Stimulated activated CD4-positive, alpha-beta T cell treated with anti-CD3 and anti-CD28 coated beads, Interleukin-2, amount 100 ng/mL, for 48 hours (primary cell): ENCODE measurements around the gene SF3B3.

Experiments
- DNase-seq, 2 donors: peaks; one replicate each; pipeline ENCODE4 v3.0.0-alpha.2; 2020

The SF3B3 gene

GRCh38 chr16:70523743-70524398 lies at the start of gene SF3B3:
Gene SF3B3 (plus strand): TSS chr16:70523816. CDS start chr16:70526657, 2,841 bp downstream.
- peak; percentile 54 to 62 for DNase-seq

DNA sequence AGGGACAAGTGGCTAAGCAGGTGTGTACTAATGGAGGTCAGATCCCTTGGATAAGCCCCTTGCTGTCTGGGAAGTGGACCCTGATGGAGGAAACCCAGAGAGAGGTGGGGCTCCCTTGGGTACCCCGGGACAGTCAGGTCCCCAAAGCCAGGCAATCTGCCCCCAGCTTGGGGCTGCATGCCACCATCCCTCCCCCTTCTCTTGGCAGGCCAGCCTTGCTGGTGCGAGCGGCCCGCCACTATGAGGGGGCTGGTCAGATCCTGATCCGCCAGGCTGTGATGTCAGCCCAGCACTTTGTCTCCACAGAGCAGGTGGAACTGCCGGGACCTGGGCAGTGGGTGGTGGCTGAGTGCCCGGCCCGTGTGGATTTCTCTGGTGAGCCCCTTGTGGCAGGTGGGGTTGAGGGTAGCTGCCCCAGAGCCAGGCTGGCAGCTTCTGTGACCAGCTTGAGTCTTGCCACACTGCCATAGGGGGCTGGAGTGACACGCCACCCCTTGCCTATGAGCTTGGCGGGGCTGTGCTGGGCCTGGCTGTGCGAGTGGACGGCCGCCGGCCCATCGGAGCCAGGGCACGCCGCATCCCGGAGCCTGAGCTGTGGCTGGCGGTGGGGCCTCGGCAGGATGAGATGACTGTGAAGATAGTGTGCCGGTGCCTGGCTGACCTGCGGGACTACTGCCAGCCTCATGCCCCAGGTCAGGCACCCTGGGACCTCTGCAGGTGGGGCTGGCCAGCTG lies 49.1 kb upstream of the SF3B3 start:
- no peak for DNase-seq

DNA sequence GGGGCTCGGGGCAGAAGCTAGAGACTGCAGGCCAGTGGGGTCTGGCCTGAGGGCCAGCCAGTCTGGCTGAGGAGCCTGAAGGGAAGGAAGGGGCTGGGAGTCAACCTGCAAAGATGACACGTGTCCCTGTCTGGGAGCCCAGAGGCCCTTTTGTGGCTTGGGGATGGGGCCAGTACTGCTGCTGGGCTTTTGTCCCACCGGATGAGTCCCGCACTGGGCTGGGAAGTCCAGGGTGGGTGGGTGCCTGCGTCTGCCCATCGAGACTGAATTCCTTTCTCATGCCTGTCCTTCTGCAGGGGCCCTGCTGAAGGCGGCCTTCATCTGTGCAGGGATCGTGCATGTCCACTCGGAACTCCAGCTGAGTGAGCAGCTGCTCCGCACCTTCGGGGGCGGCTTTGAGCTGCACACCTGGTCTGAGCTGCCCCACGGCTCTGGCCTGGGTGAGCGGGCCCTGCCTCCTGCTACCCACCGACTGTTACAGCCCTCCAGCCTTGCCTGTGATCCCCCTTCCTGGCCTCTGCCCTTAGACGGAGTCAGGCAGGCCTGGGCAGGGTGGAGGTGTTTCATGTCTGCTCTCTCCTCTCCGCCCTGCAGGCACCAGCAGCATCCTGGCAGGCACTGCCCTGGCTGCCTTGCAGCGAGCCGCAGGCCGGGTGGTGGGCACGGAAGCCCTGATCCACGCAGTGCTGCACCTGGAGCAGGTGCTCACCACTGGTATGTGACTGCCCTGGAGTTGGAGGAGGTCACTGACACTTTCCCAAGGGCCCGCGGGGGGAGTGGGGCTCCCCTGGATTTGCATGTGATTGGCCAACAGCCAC lies 48.4 kb upstream of the SF3B3 start:
- DNase-seq, result no peak

DNA sequence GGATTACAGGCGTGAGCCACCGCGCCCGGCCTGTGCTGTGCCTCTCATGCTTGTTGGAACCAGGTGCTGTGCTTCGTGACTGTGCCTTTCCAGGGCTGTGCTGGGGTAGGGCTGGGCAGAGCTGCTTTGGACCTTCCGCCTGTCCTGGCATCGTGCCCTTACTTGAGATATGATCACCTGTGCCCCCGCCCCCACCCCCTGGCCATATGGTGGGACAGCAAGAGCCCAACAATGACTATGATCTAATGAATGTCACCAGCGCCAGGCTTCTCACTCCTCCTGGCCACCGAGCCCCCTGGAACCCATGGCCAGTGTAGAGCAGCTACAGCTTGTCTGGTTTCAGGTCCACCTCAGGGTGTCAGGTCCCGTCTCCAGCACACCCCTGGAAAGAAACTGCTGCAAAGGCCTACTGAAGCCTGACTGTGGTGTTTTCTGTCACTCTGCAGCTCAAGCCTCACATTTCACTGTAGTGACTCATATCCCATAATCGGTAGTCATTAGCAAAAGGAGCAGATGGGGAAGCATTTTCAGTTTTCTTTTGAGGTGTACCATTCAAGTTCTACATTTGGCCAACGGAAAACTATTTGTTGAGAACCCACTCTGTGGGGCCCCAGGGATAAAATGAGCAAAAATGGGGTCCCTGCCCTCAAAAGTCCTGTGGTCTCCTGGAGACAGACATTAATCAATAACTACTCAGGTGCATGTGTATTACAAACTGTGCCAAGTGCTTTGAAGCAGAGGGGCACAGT lies 47.2 kb upstream of the SF3B3 start:
- peak; percentile 34 to 35 for DNase-seq

DNA sequence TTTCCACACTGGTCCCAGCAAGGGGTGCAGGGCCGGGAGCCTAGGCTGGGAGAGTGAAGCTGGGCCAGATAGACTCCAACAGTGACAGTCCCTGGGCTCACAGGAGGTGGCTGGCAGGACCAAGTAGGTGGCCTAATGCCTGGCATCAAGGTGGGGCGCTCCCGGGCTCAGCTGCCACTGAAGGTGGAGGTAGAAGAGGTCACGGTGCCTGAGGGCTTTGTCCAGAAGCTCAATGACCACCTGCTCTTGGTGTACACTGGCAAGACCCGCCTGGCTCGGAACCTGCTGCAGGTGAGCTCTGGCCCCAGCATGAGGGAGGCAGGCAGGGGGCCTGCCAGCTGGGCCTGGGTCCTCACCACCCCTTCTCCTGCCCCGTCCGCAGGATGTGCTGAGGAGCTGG lies 45.4 kb upstream of the SF3B3 start:
- DNase-seq, result no peak

DNA sequence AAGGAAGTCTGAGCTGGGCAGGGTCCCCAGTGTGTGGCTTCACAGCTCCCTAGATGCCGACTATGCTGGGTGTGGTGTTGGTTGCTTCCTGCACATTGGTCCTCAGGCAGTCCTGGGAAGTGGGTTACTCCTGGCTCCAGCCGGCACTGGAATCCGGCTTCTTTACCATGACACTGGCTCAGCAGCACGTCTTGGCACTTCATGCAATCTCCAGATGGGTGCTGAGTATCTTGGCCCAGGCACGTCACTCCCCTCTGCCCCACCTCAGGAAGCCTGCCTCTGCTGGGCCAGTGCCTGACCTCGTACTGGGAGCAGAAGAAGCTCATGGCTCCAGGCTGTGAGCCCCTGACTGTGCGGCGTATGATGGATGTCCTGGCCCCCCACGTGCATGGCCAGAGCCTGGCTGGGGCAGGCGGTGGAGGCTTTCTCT lies 44.7 kb upstream of the SF3B3 start:
- DNase-seq, result no peak

DNA sequence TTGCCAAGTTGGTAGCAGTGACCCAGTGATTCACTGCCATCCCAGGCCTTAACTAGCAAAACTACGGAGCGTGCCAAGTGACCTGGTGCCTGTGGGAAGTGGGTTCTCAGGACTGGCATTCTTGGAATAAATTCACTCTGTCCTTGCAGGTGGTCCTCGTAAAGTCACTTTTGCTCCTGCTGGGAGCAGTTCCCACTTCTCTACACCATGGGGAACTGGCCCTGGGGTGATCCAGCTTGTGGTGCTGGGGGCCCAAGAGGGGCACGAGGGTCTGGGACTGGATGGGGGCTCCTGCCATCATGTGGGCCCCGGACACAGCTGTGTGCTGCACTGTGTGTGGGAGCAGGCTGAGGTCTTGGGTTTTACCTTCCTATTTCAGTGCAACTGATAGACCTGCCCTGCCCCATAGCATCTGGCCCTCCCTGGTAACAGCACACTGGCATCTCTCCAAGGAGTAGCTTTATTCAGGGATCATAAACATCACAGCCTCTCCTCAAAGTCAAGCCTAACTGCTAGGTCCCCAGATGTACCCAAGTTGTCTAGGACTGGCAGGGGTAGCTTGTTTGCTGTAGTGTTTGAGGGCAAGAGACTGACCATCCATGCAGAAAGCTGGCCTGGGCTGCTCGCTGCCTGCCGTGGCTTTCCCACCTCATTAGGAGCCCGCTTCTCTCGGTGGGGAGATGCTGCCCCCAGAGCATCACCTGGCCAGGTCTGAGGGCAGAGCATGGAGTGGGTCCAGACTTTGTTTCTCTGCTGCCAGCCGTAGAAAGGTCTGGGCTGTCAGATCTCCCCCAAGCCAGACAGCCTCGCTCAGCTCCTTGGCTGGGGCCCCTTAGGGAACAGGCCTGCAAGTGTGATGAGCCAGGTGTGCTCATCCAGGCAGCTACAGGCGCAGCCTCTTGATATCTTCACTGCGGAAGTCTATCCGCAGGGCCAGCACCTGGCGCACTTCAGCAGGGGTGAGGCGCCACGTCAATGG lies 43.2 kb upstream of the SF3B3 start:
- no peak for DNase-seq

- DNase-seq, result no peak
Measured at GRCh38 chr16:70481929-70482536, 41.6 kb upstream of the SF3B3 start.

GRCh38 chr16:70482624-70483023 lies 41.0 kb upstream of the SF3B3 start:
- DNase-seq, result no peak

GRCh38 chr16:70483426-70483825 lies 40.2 kb upstream of the SF3B3 start:
- DNase-seq, result no peak

DNA sequence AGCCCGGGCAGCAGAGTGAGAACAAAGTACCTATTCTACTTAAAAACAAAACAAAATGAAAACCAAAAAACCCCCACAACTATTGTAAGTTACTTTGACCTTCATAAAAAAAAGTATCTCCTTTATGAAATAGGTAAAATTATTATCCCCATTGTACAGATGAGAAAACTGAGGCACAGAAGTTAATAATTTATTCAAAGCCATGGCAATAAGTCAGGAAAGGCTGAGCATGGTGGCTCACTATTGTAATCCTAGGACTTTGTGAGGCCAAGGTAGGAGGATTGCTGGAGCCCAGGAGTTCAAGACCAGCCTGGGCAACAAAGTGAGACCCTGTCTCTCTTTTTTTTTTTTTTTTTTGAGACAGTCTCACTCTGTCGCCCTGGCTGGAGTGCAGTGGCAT lies 38.7 kb upstream of the SF3B3 start:
- no peak for DNase-seq

DNA sequence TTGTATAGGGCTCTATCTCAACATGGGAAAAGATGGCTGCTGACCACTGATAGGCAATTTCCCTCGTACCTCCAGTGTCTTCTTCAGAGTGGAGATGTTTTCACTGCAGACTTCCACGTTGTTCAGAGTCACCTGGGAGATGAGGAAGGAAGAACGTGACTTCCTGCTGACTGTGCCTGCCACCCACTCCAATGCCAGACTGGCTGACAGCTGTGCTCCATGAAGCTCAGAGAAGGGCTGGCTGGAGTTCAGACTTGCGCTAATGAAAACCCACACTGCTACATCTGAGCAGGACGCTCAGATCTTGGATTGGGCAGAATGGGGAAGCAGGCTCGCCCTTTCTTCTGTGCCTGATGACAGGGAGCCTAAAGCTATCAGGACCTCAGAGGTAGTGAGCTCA lies 33.4 kb upstream of the SF3B3 start:
- no peak for DNase-seq

- DNase-seq, result no peak
Measured at GRCh38 chr16:70493802-70494201, 29.8 kb upstream of the SF3B3 start.

DNA sequence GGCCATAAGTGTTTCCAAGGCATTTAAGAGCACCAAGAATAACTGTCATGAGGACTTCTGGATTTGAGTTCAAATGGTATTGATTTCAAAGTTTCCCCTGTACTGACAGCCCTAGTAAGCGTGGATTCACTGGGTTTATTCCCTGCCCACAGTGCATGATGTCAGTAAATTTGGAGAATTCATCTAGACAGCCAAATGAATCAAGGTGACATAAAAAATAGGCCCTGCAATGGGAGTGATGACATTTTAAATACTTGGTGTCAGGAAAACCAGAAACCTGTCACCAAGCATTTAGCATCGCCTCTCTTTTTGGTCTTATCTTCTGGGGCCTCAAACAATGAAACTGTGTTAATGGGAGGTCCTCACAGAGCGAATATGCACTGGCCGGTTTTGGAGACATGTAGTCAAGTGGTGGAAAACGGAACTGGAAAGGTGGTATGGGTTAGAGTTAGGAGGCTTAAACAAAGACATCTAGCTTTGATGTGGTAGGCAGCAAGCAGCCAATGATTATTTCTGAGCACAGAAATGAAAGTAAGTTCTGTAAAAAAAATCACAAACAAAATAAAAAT lies 29.3 kb upstream of the SF3B3 start:
- DNase-seq, result no peak

DNA sequence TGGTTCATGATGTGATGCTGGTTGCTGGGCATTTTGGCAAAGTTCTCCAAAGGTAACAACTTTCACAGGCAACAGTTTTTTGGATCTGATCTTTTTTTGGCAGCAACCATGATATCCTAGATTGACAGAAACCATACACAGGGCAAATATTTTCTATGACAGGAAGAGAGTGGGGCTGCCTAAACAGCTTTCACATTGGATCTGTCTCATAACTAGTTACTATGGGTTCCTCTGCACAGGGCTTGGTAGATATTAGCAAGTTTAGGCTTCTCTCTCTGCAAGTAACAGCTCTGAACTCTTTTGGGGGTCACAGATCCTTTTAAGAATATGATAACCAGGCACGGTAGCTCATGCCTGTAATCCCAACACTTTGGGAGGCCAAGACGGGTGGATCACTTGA lies 28.8 kb upstream of the SF3B3 start:
- no peak for DNase-seq

DNA sequence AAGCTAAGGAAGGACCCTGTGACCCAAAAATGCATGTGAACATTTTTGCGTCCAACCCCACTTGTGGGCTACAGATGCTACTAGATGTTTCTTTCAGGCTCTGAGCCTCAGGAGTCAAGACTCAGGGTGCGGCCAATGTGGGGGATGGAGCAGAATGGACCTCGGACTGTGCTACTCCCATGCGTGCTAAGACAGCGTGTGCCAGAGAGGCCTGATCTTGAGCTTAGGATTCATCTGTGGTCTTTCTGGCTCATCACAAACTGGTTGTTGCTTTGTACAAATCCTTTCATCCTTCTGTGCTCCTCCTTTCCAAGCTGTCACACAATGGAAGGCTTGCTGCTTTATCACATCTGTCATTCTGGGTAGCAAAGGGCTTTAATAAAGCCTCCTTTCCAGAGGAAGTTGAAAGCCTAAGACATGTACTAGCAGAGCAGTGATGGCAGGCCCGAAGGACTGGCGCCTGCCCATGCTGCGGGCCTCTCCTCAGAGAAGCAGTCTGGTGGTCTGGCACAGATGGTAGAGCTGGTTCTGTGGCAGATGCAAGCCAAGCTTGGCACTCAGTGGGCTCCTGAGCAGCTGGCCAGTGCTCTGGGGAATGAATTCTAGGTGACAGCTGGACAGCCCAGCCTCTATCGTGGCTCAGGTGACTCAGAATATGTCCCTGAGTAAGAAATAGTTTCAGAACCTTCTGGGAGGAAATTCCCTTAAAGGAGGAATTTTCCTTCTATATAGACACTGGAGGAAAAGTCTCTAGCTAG lies 28.0 kb upstream of the SF3B3 start:
- no peak for DNase-seq

DNA sequence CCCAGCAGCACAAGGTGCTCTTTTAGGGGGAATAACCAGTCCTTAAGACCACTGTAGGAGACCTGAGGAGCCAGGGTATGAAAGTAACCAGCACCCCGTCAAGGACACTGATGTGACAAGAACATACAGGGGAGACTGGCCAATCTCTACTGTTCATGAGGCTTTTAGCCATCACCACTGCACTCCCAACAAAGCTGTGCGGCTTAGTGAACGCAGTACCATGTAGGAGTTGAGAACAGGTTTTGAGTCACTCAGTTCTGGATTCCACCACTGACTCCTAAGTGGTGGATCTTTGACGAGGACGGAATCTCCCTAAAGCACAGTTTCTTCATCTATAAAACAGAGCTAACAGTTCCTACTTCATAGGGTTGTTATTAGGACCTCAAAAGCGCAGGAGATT lies 27.1 kb upstream of the SF3B3 start:
- no peak for DNase-seq

DNA sequence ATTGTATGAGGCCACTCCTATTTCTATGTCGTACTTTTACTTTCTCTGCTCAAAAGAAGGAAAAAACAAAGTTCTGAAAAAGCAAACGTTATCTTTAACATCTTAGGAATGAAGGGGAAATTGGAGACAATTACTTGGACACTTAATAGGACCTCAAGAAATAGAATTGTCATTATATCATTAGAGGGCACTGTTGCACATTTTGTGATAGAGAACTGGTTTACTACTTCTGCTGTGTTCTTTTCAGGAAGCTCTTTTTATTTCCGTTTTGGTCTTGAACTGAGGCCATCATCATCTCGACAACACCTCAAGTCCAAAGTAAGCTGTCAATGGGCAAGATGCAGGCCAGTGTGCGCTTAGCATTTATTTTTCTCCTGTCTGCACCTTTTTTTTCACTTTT lies 14.9 kb upstream of the SF3B3 start:
- no peak for DNase-seq

- DNase-seq, result no peak
Measured at GRCh38 chr16:70510216-70510615, 13.4 kb upstream of the SF3B3 start.

DNA sequence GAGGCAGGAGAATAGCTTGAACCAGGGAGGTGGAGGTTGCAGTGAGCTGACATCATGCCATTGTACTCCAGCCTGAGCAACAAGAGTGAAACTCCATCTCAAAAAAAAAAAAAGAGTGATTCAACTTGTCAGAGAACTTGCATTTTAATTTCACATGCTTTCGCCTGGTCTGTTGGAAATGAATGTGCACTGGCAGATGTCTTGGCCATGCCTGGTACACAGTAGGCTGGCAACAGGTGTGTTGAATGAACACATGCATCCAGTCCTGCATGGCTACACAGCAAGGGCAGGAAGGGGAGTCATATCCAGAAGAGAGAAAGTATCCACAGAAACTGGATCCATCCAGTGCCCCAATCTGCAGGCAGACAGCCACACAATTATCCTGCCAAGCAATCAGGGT lies 11.8 kb upstream of the SF3B3 start:
- DNase-seq, result no peak
